ENCODE measurements around the gene PRDM16.

DNA sequence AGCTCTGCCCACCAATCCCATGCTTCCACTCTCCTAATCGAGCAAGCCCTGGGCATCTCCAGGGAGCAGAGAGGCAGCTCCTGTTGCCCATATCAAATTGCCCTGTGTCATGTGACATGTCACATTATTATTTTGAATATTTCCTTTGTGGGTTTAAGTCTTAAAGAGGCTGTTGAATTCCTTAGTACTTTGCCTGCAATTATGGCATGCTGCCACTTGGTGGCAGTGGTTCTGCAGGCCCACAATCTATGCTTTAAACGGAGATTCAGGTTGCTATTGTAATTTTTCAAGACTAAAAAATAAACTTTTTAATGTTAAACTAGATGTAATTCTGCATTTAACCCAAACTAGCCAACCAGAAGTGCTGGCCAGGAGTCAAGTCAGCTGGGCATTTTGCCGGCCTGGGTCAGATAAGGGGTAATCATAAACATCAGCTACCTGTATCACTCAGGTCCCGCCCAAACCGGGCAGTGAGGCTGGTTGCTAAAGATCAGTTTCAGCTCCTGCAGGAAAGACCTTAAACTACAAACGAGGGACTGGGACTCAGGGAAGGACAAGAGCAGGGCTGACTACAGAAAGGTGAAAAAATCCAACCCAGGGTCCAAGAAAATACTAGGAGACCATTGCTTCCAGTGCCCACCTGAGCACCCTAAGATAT is 348.2 kb downstream of the PRDM16 start:
- TF ChIP-seq, protein P1, sequence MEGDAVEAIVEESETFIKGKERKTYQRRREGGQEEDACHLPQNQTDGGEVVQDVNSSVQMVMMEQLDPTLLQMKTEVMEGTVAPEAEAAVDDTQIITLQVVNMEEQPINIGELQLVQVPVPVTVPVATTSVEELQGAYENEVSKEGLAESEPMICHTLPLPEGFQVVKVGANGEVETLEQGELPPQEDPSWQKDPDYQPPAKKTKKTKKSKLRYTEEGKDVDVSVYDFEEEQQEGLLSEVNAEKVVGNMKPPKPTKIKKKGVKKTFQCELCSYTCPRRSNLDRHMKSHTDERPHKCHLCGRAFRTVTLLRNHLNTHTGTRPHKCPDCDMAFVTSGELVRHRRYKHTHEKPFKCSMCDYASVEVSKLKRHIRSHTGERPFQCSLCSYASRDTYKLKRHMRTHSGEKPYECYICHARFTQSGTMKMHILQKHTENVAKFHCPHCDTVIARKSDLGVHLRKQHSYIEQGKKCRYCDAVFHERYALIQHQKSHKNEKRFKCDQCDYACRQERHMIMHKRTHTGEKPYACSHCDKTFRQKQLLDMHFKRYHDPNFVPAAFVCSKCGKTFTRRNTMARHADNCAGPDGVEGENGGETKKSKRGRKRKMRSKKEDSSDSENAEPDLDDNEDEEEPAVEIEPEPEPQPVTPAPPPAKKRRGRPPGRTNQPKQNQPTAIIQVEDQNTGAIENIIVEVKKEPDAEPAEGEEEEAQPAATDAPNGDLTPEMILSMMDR (IDR thresholded peaks at IDR 0.05), result peak; percentile 82
- TF ChIP-seq POLR2AphosphoS5 (IDR thresholded peaks at IDR 0.05; ENCODE audit: low read depth, low read length) (no peak), SIN3A (IDR thresholded peaks at IDR 0.05; ENCODE audit: borderline replicate concordance, insufficient read depth, low read depth, low read length) (no peak)
- TF ChIP-seq, protein P2, sequence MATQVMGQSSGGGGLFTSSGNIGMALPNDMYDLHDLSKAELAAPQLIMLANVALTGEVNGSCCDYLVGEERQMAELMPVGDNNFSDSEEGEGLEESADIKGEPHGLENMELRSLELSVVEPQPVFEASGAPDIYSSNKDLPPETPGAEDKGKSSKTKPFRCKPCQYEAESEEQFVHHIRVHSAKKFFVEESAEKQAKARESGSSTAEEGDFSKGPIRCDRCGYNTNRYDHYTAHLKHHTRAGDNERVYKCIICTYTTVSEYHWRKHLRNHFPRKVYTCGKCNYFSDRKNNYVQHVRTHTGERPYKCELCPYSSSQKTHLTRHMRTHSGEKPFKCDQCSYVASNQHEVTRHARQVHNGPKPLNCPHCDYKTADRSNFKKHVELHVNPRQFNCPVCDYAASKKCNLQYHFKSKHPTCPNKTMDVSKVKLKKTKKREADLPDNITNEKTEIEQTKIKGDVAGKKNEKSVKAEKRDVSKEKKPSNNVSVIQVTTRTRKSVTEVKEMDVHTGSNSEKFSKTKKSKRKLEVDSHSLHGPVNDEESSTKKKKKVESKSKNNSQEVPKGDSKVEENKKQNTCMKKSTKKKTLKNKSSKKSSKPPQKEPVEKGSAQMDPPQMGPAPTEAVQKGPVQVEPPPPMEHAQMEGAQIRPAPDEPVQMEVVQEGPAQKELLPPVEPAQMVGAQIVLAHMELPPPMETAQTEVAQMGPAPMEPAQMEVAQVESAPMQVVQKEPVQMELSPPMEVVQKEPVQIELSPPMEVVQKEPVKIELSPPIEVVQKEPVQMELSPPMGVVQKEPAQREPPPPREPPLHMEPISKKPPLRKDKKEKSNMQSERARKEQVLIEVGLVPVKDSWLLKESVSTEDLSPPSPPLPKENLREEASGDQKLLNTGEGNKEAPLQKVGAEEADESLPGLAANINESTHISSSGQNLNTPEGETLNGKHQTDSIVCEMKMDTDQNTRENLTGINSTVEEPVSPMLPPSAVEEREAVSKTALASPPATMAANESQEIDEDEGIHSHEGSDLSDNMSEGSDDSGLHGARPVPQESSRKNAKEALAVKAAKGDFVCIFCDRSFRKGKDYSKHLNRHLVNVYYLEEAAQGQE (IDR thresholded peaks at IDR 0.05; ENCODE audit: insufficient read depth in 1 of 2, low read depth in 2 of 2, low read length in 1 of 2), result no peak
